Right atrium auricular region (tissue), 2 donors: ENCODE results near the gene RAB1B. TPM values are rescaled to one million over a fixed set of nuclear protein-coding genes. Genes with fewer than 3 reads are reported as not detected.

ENCODE experiments used
- DNase-seq: peaks from one replicate; pipeline ENCODE4 v3.0.0-alpha.2; 2019; ENCODE audit warnings: low spot score
- H3K27ac ChIP-seq, 2 donors: fragments of 200-600 bp; sonication (generic); 1 replicate in 1 of 2; 2 replicates in 1 of 2; pipeline ENCODE4 v1.5.1; 2016 to 2019
- H3K27me3 ChIP-seq, 2 donors: fragments of 200-600 bp; sonication (generic); one replicate each; pipeline versions ENCODE4 v1.5.1 to v1.6.0; 2017 to 2019
- H3K36me3 ChIP-seq: fragments of 200-600 bp; sonication (generic); one replicate; pipeline ENCODE4 v1.5.1; 2016
- H3K4me1 ChIP-seq, 2 donors: fragments of 200-600 bp; sonication (generic); one replicate each; pipeline versions ENCODE4 v1.5.1 to v1.6.0; 2017 to 2019
- H3K4me3 ChIP-seq, 2 donors: fragments of 200-600 bp; sonication (generic); 1 replicate in 1 of 2; 2 replicates in 1 of 2; pipeline ENCODE4 v1.5.1; 2017 to 2019; ENCODE audit warnings: mild to moderate bottlenecking in 1 of 2, moderate library complexity in 1 of 2
- H3K9me3 ChIP-seq, 2 donors: fragments of 200-600 bp; sonication (generic); one replicate each; pipeline ENCODE4 v1.5.1; 2019
- CTCF ChIP-seq, 2 donors: fragments of 200-600 bp; sonication (generic); IDR thresholded peaks; one replicate each; pipeline ENCODE4 v1.5.1; 2019; ENCODE audit warnings: antibody characterized with exemption in 2 of 2
- total RNA-seq, 2 donors: library from RNA; depleted of rRNA; stranded (reverse); fragments of >200 nt; gene quantifications; one replicate each; pipeline ENCODE4 v1.1.0, GENCODE V29; 2016

RAB1B gene
- total RNA-seq, 2 donors from 2014 or later, result 95.6 to 115 TPM

GRCh38 chr11:66283461-66284105 lies 15.1 kb downstream of the RAB1B start:
- Histone ChIP-seq H3K27ac (no peak overlapping the region), H3K36me3 (peaks cover 8% of the 10 kb centered on the region), H3K4me3 (no peak overlapping the region), H3K4me1 (peaks cover 0 to 48% of the 10 kb centered on the region in 2 donors), H3K9me3 (no peaks in the 10 kb centered on the region), H3K27me3 (no peaks in the 10 kb centered on the region)
- DNase-seq, result no peak
- TF ChIP-seq CTCF (IDR thresholded peaks at IDR 0.05), result no peak

GRCh38 chr11:66284526-66285078 lies 16.2 kb downstream of the RAB1B start:
- peaks cover 8% of the 10 kb centered on the region for H3K36me3 ChIP-seq
- DNase-seq, result no peak

DNA sequence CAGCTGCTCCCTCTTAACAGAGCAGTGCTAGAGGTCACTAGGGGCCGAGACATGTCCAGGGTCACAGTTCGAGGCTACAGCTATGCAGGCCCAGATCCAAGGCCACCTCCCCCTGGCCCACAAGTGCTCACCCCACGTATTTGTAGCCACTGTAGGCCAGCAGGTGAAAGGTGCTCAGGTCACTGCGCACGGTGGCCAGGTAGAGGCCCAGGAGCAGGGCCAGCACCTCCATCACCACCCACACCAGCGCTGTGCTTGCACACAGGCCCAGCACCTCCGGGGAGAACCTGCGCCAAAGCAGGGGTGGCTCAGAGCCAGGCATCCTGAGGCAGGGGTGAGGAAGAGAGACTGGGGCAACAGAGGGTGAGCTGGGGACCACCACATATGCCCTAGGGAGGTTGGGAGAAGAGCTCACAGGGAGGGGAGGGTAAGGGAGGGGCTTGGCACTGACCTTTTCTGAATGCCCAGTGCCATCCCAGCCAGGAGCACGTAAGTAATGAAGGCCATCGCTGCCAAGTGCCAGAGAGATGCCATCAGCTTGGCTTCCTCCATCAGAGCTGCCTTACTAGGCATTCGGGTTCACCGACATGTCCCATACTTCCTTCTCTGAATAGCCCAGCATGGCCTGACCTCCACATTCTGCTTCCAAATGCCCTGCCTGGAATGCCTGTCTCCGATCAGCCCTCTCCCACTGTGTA lies 17.0 kb downstream of the RAB1B start:
- no peak overlapping the region for H3K4me3 ChIP-seq
- H3K36me3 ChIP-seq, result peaks cover 8% of the 10 kb centered on the region
- no peak for DNase-seq
- H3K9me3 ChIP-seq, result no peaks in the 10 kb centered on the region
- peak overlapping the region in 1 of 2 donors; percentile 67 for H3K27ac ChIP-seq
- H3K27me3 ChIP-seq, result no peaks in the 10 kb centered on the region
- peaks cover 0 to 53% of the 10 kb centered on the region in 2 donors for H3K4me1 ChIP-seq
- TF ChIP-seq CTCF (IDR thresholded peaks at IDR 0.05), result no peak

More at GRCh38 chr11:66284526-66285078, 16.2 kb downstream of the RAB1B start:
- peak overlapping the region in 1 of 2 donors; percentile 67 for H3K27ac ChIP-seq
- no peak for TF ChIP-seq CTCF (IDR thresholded peaks at IDR 0.05)
- peaks cover 0 to 46% of the 10 kb centered on the region in 2 donors for H3K4me1 ChIP-seq
- no peaks in the 10 kb centered on the region for H3K9me3 ChIP-seq
- H3K27me3 ChIP-seq, result no peaks in the 10 kb centered on the region
- H3K4me3 ChIP-seq, result no peak overlapping the region

DNA sequence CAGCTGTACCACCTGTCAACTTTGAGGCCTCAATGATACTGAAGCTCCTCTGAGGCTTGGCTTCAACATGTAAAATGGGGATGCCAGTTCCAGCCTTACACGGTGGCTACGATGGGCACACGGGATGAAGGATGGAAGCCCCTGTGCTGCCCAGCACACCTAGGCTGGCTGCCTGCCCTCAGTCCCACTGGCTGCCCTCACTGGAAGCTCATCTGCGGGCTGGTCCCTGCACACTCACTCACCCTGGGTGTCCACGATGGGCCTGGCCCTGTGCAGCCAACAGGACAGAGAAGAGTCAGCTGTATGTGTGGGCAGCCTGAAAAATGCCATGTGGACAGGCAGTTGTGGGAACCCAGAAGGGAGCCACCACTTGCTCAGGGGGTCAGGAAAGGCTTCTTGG lies 18.3 kb downstream of the RAB1B start:
- H3K27me3 ChIP-seq, result no peaks in the 10 kb centered on the region
- peak overlapping the region in 1 of 2 donors; percentile 67 for H3K27ac ChIP-seq
- DNase-seq, result no peak
- no peaks in the 10 kb centered on the region for H3K9me3 ChIP-seq
- no peak overlapping the region for H3K4me3 ChIP-seq
- H3K36me3 ChIP-seq, result peaks cover 8% of the 10 kb centered on the region
- TF ChIP-seq CTCF (IDR thresholded peaks at IDR 0.05), result no peak
- peaks cover 0 to 53% of the 10 kb centered on the region in 2 donors for H3K4me1 ChIP-seq

- peaks cover 8% of the 10 kb centered on the region for H3K36me3 ChIP-seq
- peak overlapping the region in 1 of 2 donors; percentile 92 for H3K27ac ChIP-seq
- peaks cover 0 to 4% of the 10 kb centered on the region in 2 donors for H3K27me3 ChIP-seq
- DNase-seq, result no peak
- TF ChIP-seq CTCF (IDR thresholded peaks at IDR 0.05), result no peak
- no peak overlapping the region for H3K4me3 ChIP-seq
- H3K4me1 ChIP-seq, result peaks cover 0 to 53% of the 10 kb centered on the region in 2 donors
- no peaks in the 10 kb centered on the region for H3K9me3 ChIP-seq
Observed at GRCh38 chr11:66287211-66287888, 18.9 kb downstream of the RAB1B start.
